Muscle of back (tissue), 11 donors: ENCODE data around the gene CREB5. TPM values are rescaled to one million over a fixed set of nuclear protein-coding genes. Genes with fewer than 3 reads are reported as not detected.
A peak's percentile ranks its signal among the peaks of the same experiment; 100 is the strongest.

Source experiments
- DNase-seq, 3 donors: peaks; one replicate each; pipeline versions ENCODE4 v3.0.0 to v3.0.0-alpha.2; 2013
- polyA plus RNA-seq, 10 donors: library from polyadenylated mRNA; unstranded; fragments of 120-200 nt; gene quantifications; one replicate each; pipeline ENCODE4 v1.2.1, GENCODE V29; 2013; ENCODE audit not compliant: insufficient read length in 10 of 10

CREB5 gene
- polyA plus RNA-seq, 10 donors, result 23.7 to 41.3 (median 31.9) TPM

- no peak for DNase-seq
These were observed 438.4 kb downstream of the CREB5 start for GRCh38 chr7:28850699-28851098.

GRCh38 chr7:28853150-28853549, 440.8 kb downstream of the CREB5 start:
- DNase-seq, result peak in 1 of 3 donors; percentile 49

GRCh38 chr7:28853834-28854749, 441.8 kb downstream of the CREB5 start:
- DNase-seq, result peak; percentile 68 to 94 (median 90)

- no peak for DNase-seq
These were observed 442.4 kb downstream of the CREB5 start for GRCh38 chr7:28854750-28855074.

GRCh38 chr7:28855538-28856217, 443.4 kb downstream of the CREB5 start:
- peak in 1 of 3 donors; percentile 94 for DNase-seq

GRCh38 chr7:28856656-28857055, 444.3 kb downstream of the CREB5 start:
- DNase-seq, result no peak

GRCh38 chr7:28858206-28858605, 445.9 kb downstream of the CREB5 start:
- DNase-seq, result no peak

- no peak for DNase-seq
These were observed 446.6 kb downstream of the CREB5 start for GRCh38 chr7:28858895-28859294.

- no peak for DNase-seq
These were observed 449.5 kb downstream of the CREB5 start for GRCh38 chr7:28861825-28862224.

GRCh38 chr7:28862595-28863272, 450.4 kb downstream of the CREB5 start:
- no peak for DNase-seq

- peak; percentile 44 to 85 (median 47) for DNase-seq
These were observed 453.4 kb downstream of the CREB5 start for GRCh38 chr7:28865601-28866144.

GRCh38 chr7:28868712-28869111, 456.4 kb downstream of the CREB5 start:
- no peak for DNase-seq

GRCh38 chr7:28871077-28871476, 458.8 kb downstream of the CREB5 start:
- DNase-seq, result no peak

- no peak for DNase-seq
These were observed 459.3 kb downstream of the CREB5 start for GRCh38 chr7:28871631-28872030.

- no peak for DNase-seq
These were observed 459.9 kb downstream of the CREB5 start for GRCh38 chr7:28872226-28872625.

GRCh38 chr7:28873365-28873764, 461.0 kb downstream of the CREB5 start:
- DNase-seq, result no peak

- peak in 1 of 3 donors; percentile 44 for DNase-seq
These were observed 461.7 kb downstream of the CREB5 start for GRCh38 chr7:28874001-28874400.

Other genes starting within 250 kb of the CREB5 start
- gene JAZF1, start 231.7 kb upstream of the CREB5 start, polyA plus RNA-seq, result 10 to 100 TPM; 27.2 to 42.6 (median 29.7) TPM